Epithelial cell of esophagus (primary cell): Measurements from ENCODE around the gene EFNA5.
A peak's percentile ranks its signal among the peaks of the same experiment; 100 is the strongest.

Experiments used
- DNase-seq: peaks from one replicate; pipeline ENCODE4 v3.0.0; 2010; ENCODE audit warnings: low read depth
- H3K4me3 ChIP-seq: 2 replicates; pipeline ENCODE4 v1.5.1; 2011; ENCODE audit warnings: mild to moderate bottlenecking, low read length, control low read depth
- TF ChIP-seq, protein P1 (sequence below): IDR thresholded peaks from 2 replicates; pipeline ENCODE4 v1.5.1; 2011; ENCODE audit warnings: low read depth, mild to moderate bottlenecking, low read length, control low read depth, inconsistent platforms; ENCODE audit not compliant: insufficient read depth; ENCODE audit errors: missing control alignments

Gene EFNA5

DNA sequence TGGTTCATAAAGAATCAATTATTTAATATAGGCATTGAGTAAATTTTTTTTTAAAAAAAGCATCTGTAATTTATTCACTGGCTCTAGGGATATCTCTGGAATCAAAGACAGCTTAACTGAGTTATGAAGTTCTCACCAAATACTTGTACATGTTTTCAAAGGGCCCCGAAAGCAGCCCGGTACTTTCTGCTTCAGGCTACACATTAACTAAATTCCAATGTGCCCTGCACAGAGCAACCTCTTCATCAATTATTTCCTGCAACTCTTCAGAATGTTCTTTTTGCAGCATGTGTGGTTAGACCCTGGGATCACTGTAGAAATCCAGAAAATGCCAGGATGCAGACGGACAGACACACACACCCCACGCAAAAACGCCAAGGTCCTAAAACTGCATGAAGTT lies 209.0 kb downstream of the EFNA5 start:
- no peak for DNase-seq
- no peak overlapping the region for H3K4me3 ChIP-seq
- TF ChIP-seq, protein P1, sequence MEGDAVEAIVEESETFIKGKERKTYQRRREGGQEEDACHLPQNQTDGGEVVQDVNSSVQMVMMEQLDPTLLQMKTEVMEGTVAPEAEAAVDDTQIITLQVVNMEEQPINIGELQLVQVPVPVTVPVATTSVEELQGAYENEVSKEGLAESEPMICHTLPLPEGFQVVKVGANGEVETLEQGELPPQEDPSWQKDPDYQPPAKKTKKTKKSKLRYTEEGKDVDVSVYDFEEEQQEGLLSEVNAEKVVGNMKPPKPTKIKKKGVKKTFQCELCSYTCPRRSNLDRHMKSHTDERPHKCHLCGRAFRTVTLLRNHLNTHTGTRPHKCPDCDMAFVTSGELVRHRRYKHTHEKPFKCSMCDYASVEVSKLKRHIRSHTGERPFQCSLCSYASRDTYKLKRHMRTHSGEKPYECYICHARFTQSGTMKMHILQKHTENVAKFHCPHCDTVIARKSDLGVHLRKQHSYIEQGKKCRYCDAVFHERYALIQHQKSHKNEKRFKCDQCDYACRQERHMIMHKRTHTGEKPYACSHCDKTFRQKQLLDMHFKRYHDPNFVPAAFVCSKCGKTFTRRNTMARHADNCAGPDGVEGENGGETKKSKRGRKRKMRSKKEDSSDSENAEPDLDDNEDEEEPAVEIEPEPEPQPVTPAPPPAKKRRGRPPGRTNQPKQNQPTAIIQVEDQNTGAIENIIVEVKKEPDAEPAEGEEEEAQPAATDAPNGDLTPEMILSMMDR = no peak

DNA sequence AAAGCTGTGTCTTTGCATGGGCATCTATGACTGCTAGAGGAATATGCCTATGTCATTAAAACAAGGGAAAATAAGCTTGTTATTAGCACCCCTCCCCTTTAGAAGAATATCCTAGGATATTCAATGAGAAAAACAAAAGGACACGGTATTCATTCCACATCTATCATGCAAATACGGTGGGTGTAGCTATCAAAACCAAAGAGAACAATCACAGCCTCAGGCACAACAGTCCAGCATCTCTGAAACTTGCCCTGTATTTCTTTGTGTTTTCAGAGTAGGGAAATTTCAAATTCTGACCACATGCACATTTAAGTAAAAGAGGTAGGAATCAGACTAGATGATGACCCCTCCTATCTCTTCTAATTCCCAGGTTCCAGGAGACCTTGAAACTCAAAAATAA lies 209.9 kb downstream of the EFNA5 start:
- no peak overlapping the region for H3K4me3 ChIP-seq
- TF ChIP-seq, protein P1 = no peak
- DNase-seq = no peak

DNA sequence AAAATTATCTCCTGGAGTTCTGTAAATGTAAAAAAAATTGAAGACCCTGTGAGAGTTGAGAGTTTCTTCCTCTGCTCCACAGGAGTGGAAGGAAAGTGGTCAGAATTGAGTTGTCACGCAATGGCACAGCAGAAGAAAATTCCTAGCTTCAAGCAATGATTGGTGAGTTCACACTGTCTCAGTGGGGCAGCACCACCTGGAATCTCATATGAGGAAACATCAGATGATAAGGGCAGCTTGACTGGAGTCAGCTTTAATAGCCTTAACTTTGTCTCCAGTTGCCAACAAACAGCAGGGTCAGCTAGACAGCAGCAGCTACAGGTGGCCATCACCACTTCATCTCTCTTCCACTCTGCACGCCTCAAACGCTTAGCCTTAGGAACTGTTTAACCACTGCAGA lies 211.1 kb downstream of the EFNA5 start:
- TF ChIP-seq, protein P1 = no peak
- no peak for DNase-seq
- H3K4me3 ChIP-seq = no peak overlapping the region

DNA sequence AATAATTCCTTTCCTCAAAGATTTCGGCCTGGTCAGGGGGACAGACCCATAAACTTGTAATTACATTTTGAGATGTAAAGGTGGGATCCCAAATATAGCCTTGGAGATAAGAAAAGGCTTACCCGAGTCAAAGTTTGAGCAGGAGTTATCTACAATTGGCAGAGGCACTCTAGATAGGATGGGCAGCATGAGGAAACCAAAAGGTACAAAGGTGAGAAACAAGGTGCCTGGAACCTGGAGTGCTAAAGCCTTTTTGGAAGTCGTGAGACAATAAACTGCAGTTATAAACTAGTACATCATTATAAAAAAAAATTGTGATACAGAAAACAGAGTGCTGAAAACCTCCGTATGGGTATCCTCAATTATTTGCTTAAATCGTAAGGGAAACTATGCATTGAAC lies 212.4 kb downstream of the EFNA5 start:
- TF ChIP-seq, protein P1 = no peak
- DNase-seq = no peak
- H3K4me3 ChIP-seq = no peak overlapping the region

DNA sequence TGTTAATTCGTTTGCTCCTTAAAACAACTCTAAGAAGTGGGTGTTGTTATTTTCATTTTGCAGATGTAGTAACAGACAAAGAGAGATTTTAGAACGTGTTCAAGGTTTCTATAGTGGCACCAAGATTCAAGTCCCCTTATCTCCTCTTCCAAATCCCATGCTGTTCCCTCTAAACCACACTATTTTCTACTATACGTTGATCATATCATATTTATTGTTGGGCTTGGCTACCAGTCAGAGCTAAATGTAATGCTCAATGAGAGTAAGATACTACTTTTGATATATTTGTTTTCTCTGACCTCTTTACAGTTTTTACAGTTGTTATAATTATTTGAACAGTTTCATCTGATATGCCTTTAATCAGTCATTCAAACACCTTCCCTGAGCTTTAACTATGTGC lies 212.9 kb downstream of the EFNA5 start:
- H3K4me3 ChIP-seq = no peak overlapping the region
- TF ChIP-seq, protein P1 = no peak
- no peak for DNase-seq

DNA sequence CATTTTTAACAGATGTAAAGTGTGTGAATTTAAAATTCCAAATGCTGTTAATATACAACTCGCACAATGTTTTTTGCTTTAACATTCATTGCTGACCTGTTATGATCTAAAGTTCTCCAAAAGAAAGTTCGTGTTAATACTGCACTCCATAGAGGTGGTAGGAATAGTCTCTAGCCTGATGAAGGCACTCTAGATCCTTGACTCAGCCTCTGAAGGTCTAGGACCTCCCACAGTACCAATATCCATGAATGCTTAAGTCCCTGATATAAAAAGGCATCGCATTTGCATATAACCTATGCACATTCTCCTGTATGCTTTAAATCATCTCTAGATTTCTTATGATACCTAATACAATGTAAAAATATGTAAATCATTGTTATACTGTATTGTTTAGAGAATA lies 213.6 kb downstream of the EFNA5 start:
- TF ChIP-seq, protein P1 = no peak
- peak; percentile 39 for DNase-seq
- no peak overlapping the region for H3K4me3 ChIP-seq

DNA sequence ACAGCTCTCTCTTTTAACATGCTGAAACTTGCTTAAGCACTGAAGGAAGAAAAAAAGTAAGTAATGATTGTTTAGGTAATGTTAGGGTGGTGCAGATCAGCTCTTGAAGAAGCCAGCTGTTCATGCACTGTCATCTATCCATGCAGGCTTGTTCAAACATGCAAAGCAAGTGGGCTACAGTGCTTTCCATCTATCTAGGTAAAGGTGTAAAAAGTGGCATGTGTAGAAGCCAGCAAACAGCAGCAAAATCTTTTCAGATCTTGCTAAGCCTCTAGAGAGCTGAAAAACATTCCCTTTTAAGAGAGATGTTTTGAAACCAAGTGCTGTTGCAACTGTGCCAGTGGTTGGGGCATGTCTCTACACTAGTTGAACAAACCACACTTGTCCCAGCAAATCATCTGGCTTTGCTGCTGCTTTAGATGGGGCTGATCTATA lies 214.4 kb downstream of the EFNA5 start:
- TF ChIP-seq, protein P1 = no peak
- peak; percentile 92 for DNase-seq
- H3K4me3 ChIP-seq = no peak overlapping the region
